Hippocampal formation (tissue), 2 donors: Measurements from ENCODE around the gene TXNL1.
A peak's percentile ranks its signal among the peaks of the same experiment; 100 is the strongest.
"Not testable (repeated sequence)": the region's sequence is repeated elsewhere in the genome, so short reads cannot be mapped to it uniquely, and the experiment has no call there.

Source experiments
- DNase-seq, 2 donors: peaks; one replicate each; lab custom pipeline; 2025; lab: John Stamatoyannopoulos, UW

TXNL1 gene

GRCh38 chr18:56638232-56639103 lies at the start of gene TXNL1:
TXNL1 (minus strand) TSS chr18:56638592; CDS start chr18:56638440, 152 bp downstream.
- DNase-seq: peak; percentile 94 to 97

DNA sequence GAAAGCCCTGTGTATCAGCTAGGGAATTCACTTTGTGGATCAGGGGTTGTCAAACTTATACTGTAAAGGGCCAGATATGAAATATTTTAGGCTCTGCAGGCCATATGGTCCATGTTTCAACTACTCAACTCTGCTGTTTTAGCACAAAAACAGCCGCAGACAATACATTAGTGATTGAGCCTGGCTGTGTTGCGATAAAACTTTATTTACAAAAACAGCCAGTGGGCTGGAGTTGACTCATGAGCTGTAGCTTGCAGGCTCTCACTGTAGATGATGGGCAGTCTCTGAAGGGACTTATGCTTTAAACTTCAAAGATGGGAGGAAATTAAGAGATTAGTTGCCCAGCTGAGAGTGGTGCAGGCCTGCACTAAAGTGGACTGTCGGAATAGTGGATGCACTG lies 45.9 kb upstream of the TXNL1 start:
- DNase-seq: no peak

DNA sequence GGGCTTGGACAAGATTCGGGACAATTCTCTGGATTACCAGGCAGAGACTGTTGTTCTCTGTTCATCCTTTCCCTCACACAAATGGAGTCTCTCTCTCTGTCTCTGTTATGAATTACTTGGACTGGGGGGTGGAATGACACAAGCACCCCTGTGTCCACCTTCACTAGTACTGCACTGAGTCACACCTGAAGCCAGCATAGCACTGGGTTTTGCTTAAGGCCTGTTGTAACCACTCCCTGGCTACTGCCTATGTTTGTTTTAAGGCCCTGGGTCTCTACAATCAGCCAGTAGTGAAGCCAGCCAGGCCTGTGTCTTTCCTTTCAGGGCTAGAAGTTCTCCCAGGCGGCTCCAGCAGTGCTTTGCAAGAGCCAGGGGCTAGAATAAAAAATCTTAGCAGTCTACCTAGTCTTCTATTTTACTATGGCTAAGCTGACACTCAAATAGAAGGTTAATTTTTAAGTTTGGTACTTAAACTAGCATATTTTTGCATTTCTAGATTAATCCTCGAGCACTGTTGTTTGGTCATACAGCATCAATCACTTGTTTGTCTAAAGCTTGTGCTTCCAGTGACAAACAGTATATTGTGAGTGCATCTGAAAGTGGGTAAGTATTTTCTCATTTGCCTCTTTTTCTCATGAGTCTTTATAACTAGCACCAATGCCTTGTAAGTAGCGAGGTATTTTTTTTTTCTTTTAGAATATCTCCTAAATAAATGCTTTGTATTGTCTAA lies 40.6 kb upstream of the TXNL1 start:
- peak in 1 of 2 donors; percentile 36 for DNase-seq

DNA sequence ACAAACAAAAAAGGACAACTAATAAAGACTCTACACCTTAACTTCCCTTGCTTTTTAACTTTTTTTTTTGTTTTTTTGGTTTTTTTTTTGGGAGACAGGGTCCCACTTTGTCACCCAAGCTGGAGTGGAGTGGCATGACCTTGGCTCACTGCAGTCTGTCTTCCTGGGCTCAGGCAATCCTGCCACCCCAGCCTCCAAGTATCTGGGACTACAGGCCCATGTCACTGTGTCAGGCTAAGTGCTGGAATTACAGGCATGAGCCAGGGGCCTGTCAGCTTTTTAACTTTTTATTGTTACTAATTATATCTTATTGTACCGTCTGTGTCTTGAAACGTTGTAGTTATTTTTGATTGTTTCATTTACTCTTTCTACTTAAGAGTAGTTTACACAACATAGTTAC lies 38.2 kb upstream of the TXNL1 start:
- DNase-seq: no peak

DNA sequence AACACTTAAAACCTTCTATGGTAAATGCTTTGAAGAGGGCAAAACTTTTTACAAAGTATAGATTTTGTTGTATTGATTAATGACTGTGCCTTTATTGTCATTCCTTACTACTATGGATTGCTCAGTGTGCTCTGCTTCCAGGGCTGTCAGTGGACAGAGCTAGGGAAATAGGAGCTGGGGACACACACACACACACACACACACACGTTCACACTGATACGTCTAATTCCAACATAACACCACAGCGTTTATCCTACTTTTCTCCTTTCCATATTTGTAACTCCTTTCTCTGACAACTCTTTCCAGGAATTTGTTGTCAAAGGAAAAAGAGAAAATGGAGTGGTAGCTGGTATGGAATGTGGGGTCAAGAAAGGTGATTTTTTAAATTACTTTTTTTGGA lies 34.6 kb upstream of the TXNL1 start:
- DNase-seq: no peak

DNA sequence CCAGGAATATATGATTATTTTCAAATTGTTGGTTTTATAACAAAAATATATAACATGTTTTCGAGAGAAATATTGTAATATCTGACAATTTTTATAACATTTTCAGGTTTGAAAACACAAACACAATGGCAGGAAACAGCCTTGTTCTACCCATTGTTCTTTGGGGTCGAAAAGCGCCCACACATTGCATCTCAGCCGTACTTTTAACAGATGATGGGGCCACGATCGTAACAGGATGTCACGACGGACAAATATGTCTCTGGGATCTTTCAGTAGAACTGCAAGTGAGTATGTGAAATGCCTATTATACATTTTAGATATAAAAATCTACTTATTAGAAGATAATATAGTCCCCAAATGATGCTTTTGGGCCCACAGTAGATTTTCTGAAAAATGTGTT lies 34.0 kb upstream of the TXNL1 start:
- DNase-seq: no peak

DNA sequence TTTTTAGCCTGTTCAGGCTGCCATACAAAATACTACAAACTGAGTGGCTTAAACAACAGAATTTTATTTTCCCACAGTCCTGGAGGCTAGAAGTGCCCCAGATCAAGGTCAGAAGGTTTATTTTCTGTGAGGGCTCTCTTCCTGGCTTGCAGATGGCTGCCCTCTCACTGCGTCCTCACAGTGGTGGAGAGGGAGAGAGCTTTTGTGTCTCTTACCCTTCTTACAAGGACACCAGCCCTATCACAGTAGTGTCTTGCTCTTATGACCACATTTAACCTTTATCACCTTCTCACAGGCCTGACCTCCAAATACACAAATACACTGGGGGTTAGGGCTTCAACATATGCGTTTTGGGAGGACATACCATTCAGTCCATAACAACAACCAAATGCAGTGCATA lies 24.5 kb upstream of the TXNL1 start:
- no peak for DNase-seq

DNA sequence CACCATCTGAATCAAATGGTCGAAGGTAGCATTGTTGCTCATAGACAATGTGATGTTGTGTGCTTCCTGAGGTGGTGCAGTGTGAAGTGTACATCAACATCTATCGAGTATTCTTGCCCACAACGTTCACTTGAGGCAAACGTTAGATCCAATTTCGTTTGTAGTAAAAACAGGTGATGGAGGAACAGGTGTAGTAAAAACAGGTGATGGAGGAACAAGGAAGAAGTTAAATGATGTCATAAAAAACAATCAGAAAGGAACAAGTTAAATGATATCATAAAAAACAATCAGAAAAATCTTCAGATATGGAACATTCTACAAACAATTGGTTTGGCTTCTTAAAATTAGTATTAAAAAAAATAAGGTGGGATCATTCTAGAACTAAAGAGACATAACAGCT lies 24.1 kb upstream of the TXNL1 start:
- DNase-seq: no peak

- DNase-seq: no peak
These were observed 23.6 kb upstream of the TXNL1 start for GRCh38 chr18:56662063-56662408.

GRCh38 chr18:56661360-56662062 lies 23.1 kb upstream of the TXNL1 start:
- peak in 1 of 2 donors; percentile 34 for DNase-seq

DNA sequence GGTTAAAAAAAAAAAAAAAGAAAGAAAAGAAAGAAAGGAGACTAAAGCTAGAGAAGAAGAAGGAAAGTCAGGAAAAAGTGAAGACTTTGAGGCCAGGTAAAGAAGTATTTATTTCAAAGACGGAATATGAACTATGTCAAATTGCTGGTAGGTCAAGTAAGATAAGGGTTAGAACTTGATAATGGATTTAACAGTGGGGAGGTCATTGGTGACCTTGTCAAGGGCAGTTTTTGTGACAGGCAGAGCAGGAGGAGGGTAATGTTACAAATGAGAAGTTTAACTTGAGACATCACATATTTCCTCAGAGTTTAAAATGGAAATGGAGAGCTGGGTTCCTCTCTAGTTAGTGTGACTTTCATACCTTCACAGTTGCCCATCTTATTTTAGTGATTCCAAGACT lies 22.3 kb upstream of the TXNL1 start:
- no peak for DNase-seq

DNA sequence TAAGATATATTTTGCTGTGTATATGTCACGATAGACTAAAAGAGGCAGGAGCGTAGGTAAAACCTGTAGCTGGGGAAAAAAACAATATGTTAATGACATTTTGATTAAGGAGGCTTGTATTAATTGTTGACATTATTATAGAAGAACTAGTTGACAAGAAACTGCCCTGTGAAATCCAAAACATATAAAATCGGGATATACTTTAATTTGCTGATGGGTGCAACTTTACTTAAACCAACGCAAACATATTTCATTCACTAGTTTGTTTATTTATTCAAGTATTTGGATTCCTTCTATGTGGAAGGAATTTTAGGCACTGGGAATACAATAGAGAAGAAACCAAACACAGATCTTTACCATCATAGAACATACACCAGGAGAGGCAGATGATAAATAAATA lies 20.7 kb upstream of the TXNL1 start:
- no peak for DNase-seq

DNA sequence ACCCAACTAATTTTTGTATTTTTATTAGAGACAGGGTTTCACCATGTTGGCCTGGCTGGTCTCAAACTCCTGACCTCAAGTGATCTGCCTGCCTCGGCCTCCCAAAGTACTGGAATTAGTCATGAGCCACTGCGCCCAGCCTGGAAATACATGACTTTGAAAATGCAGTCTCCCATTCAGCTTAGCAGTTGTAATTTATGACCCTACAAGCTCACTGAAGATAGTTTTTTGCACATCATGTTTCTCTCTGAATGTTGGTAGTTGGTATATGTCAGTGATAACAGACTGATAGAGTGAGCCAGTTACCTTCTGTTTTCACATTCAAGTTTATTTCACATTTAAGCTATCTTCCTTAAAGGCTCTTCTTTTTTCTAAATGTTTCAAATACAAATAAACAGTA lies 19.9 kb upstream of the TXNL1 start:
- no peak for DNase-seq

DNA sequence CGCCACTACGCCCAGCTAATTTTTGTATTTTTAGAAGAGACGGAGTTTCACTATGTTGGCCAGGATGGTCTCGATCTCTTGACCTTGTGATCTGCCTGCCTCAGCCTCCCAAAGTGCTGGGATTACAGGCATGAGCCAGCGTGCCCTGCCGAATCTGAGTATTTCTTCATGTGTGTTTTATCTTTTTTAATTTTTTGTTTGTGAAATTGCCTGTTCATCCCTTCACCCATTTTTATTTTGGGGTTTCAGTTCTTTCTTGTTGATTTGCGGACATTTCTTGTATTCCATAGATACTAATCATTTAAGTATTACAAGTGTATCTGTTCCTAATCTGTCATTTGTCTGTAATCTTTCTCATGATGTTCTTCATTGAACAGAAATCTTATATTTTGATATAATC lies 15.9 kb upstream of the TXNL1 start:
- not testable (repeated sequence) for DNase-seq

- DNase-seq: no peak
These were observed 14.4 kb upstream of the TXNL1 start for GRCh38 chr18:56652802-56653201.

DNA sequence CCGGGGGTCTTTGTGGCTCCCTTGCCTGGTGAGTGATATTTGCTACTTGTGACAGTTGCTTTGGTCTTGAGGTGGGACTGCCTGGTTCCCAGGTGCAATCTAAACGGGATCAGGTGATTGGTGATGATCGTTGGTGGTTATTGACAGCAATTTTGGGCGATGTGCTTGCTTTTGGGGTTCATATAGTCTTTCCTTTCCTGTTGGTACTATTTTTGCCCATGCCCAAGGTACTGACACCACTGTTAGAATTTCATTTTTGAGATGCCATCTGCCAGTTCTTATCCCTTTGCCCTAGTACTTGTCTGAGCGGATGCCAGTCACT lies 13.3 kb upstream of the TXNL1 start:
- no peak for DNase-seq

DNA sequence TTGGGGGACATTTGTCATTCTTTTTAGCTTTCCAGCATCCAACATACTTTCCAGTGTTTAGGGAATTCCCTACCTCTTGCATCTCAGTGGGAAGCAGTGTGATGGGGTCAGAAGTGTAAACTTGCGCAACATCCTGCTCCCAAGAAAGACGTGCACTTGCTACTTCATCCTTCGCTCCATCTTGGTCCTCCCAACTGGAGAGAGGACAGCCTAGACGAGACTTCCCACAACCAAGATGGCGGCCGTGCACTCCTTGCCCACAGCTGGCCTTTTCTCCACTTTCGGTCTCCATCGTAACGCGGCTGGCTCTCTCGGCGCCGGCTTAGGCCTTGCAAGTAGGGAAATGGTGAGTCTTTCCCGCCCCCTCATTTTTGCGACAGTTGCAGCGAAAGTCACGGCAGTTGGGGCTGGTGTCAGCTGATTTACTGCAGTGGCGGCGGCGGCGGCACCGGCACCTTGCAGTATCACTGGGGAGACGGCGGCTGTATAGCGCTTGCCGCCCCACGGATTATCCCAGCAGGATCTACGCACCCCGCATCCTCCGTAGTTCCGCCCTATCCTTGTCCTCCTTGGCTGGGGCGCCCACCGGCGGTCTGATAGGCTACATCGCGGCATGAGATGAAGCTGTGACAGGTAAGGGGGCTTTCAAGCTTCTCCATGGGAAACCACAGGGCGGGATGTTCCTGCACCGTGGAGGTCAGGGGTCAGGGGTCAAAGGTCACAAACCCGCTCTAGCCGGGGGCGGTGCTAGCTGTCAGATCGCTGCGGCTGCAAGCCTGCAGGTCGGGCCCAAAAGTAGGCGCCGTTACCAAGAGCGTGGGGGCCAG lies 12.8 kb upstream of the TXNL1 start, which contains the start of gene WDR7:
TSS of gene WDR7 (plus strand) at position 416 of the 827 bp plus-strand sequence. CDS start 21,157 bp downstream, outside the sequence.
- peak; percentile 95 to 97 for DNase-seq

DNA sequence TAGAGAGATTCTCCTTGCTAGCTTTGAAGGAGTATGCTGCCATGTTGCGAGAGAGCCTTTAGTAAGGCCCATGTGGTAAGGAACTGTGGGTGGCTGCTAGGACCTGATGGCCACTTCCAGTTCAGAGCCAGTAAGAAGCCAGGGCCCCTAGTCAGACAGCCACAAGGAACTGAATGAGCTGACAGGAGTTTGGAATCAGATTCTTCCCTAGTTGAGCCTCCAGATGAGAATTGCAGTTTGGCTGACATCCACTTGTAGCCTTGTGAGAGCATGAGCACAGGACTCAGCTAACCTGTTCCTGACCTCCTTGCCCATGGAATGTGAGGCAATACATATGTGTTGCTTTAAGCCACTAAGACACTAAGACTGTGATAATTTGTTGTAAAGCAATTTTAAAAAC lies 11.6 kb upstream of the TXNL1 start:
- DNase-seq: no peak

DNA sequence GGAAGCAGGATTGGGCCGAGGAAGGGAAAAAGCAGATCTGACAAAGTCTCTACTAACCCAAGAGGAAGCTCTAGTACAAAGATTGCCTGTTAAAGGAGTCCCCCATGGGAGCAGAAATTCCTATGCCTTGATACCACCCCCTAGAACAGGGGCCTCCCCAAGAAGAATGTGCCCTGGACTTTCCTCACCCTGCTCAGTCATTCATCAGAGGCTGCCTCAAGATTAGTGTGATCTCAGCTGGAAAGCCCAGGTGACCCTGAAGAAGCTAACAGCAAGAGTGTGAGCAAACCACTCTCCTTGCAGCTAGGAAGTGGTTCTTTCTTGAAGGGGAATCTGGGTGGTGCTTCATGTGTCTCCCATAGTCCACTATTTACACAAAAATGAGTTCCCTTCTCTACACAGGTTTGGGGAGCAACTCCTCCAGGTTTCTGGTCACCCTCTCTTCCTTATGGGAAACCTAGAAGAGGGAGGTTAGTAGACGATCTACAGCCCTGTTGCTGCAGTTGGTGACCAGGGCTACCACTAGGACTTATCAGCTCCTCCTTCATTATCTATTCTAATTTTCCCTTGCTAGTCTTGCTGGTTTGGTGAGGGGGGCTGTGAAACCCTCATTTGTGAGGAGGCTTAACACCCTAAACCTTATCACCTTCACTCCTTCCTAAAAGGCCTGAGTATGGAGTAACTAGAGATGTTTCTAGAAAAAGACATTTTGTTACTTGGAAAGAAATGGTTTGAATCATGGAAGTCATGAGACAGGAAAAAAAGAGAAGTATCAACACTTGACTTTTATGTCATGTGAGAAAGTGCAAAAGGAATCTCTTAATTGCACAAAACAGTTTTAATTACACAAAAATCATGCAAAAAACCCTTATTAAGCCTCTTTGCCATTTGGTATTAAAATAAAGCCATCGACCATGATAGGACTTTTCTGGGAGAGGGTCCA lies 9.8 kb upstream of the TXNL1 start:
- DNase-seq: no peak

- no peak for DNase-seq
These were observed 8.7 kb upstream of the TXNL1 start for GRCh38 chr18:56647071-56647470.
